HS-5 (cell line): ENCODE results near the gene P4HA3.
"Not testable (repeated sequence)": the region's sequence is repeated elsewhere in the genome, so short reads cannot be mapped to it uniquely, and the experiment has no call there.

ENCODE experiments used
- DNase-seq: peaks from one replicate; pipeline ENCODE4 v3.0.0-alpha.2; 2012; ENCODE audit warnings: low read depth

The P4HA3 gene

GRCh38 chr11:74311352-74311926 is at the start of gene P4HA3:
Gene P4HA3 (minus strand): TSS chr11:74311640. CDS start chr11:74311611, 29 bp downstream.
- no peak for DNase-seq

- no peak for DNase-seq
Measured at GRCh38 chr11:74357449-74357848, 46.0 kb upstream of the P4HA3 start.

GRCh38 chr11:74355626-74356025 is 44.2 kb upstream of the P4HA3 start:
- DNase-seq, result no peak

- DNase-seq, result no peak
Measured at GRCh38 chr11:74354036-74354435, 42.6 kb upstream of the P4HA3 start.

- DNase-seq, result no peak
Measured at GRCh38 chr11:74347381-74347780, 35.9 kb upstream of the P4HA3 start.

- DNase-seq, result no peak
Measured at GRCh38 chr11:74345420-74345819, 34.0 kb upstream of the P4HA3 start.

- DNase-seq, result no peak
Measured at GRCh38 chr11:74341921-74342320, 30.5 kb upstream of the P4HA3 start.

GRCh38 chr11:74339619-74340018 is 28.2 kb upstream of the P4HA3 start:
- DNase-seq, result no peak

GRCh38 chr11:74338963-74339362 is 27.5 kb upstream of the P4HA3 start:
- no peak for DNase-seq

- no peak for DNase-seq
Measured at GRCh38 chr11:74333193-74333592, 21.8 kb upstream of the P4HA3 start.

- DNase-seq, result no peak
Measured at GRCh38 chr11:74332291-74332690, 20.9 kb upstream of the P4HA3 start.

GRCh38 chr11:74331000-74331399 is 19.6 kb upstream of the P4HA3 start:
- DNase-seq, result not testable (repeated sequence)

GRCh38 chr11:74330075-74330858 is 18.8 kb upstream of the P4HA3 start:
- no peak for DNase-seq

GRCh38 chr11:74327076-74327475 is 15.6 kb upstream of the P4HA3 start:
- DNase-seq, result no peak

- DNase-seq, result no peak
Measured at GRCh38 chr11:74326665-74327064, 15.2 kb upstream of the P4HA3 start.

- no peak for DNase-seq
Measured at GRCh38 chr11:74325649-74326645, 14.5 kb upstream of the P4HA3 start.

GRCh38 chr11:74322667-74323066 is 11.2 kb upstream of the P4HA3 start:
- no peak for DNase-seq

- no peak for DNase-seq
Measured at GRCh38 chr11:74321487-74322188, 10.2 kb upstream of the P4HA3 start.

GRCh38 chr11:74320538-74320937 is 9.1 kb upstream of the P4HA3 start:
- no peak for DNase-seq

- peak; percentile 90 for DNase-seq
Measured at GRCh38 chr11:74319139-74319816, 7.8 kb upstream of the P4HA3 start.

- no peak for DNase-seq
Measured at GRCh38 chr11:74318241-74318932, 6.9 kb upstream of the P4HA3 start.
